GM12865 (cell line): Measurements from ENCODE around the gene PER3.

Experiments used
- DNase-seq: peaks from one replicate; pipeline ENCODE4 v3.0.0; 2010; ENCODE audit warnings: low read depth
- H3K4me3 ChIP-seq: 2 replicates; pipeline ENCODE4 v1.5.1; 2011; ENCODE audit warnings: mild to moderate bottlenecking, low read depth, low read length, control low read depth
- TF ChIP-seq, protein P1 (sequence below): IDR thresholded peaks from 2 replicates; pipeline ENCODE4 v1.5.1; 2011; ENCODE audit warnings: low read length, control low read depth, low read depth, inconsistent platforms; ENCODE audit not compliant: insufficient read depth; ENCODE audit errors: missing control alignments

Gene PER3

DNA sequence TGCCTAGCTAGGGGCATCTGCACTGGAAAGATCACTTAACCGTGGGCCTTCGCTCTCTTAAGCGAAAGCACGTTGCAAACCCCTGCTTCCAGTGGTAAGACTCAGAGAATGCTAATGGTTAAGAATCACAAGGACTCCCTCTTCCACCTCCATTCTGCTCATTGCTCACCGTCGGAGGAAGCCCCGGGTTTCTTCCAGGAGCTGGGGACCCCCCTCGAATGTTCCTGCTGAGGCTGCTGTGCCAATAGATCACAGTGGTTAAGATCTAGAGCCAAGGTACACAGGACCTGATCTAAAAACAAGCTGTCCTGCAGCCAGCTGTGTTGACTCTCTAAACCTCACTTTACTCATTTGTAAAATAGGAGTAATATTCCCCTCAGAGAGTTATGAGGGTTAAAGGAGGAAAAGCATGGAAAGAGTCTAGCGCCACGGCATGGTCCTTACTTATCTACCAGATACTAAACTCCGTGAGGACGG is 12.2 kb upstream of the PER3 start:
- DNase-seq, result no peak
- peak overlapping the region; percentile 89 for H3K4me3 ChIP-seq
- TF ChIP-seq, protein P1, sequence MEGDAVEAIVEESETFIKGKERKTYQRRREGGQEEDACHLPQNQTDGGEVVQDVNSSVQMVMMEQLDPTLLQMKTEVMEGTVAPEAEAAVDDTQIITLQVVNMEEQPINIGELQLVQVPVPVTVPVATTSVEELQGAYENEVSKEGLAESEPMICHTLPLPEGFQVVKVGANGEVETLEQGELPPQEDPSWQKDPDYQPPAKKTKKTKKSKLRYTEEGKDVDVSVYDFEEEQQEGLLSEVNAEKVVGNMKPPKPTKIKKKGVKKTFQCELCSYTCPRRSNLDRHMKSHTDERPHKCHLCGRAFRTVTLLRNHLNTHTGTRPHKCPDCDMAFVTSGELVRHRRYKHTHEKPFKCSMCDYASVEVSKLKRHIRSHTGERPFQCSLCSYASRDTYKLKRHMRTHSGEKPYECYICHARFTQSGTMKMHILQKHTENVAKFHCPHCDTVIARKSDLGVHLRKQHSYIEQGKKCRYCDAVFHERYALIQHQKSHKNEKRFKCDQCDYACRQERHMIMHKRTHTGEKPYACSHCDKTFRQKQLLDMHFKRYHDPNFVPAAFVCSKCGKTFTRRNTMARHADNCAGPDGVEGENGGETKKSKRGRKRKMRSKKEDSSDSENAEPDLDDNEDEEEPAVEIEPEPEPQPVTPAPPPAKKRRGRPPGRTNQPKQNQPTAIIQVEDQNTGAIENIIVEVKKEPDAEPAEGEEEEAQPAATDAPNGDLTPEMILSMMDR, result no peak

GRCh38 chr1:7777591-7777990 is 6.5 kb upstream of the PER3 start:
- TF ChIP-seq, protein P1, result no peak
- DNase-seq, result no peak
- no peak overlapping the region for H3K4me3 ChIP-seq

GRCh38 chr1:7778133-7778628 is 5.9 kb upstream of the PER3 start:
- TF ChIP-seq, protein P1, result no peak
- DNase-seq, result no peak
- no peak overlapping the region for H3K4me3 ChIP-seq

DNA sequence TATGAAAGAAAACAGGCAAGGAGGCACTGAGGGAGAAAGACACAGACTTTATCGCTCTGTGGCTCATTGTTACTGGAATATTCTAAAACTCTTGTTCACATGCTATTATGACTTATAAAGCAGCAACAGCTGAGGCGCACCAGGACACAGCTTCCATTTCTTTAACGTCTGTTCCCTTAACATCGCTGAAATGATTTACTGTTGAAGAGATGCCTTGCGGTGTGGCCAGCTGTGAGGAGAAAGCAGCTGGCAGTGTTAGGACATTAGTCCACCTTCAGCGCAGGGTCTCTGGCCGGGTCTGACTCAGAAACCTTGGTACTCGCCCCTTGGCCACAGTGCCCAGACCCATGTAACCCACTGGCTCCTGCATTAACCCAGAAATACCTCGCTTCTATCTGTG is 3.1 kb upstream of the PER3 start:
- DNase-seq, result no peak
- H3K4me3 ChIP-seq, result no peak overlapping the region
- TF ChIP-seq, protein P1, result no peak

- TF ChIP-seq, protein P1, result no peak
- no peak for DNase-seq
- no peak overlapping the region for H3K4me3 ChIP-seq
Observed at GRCh38 chr1:7781501-7781900, 2.6 kb upstream of the PER3 start.

DNA sequence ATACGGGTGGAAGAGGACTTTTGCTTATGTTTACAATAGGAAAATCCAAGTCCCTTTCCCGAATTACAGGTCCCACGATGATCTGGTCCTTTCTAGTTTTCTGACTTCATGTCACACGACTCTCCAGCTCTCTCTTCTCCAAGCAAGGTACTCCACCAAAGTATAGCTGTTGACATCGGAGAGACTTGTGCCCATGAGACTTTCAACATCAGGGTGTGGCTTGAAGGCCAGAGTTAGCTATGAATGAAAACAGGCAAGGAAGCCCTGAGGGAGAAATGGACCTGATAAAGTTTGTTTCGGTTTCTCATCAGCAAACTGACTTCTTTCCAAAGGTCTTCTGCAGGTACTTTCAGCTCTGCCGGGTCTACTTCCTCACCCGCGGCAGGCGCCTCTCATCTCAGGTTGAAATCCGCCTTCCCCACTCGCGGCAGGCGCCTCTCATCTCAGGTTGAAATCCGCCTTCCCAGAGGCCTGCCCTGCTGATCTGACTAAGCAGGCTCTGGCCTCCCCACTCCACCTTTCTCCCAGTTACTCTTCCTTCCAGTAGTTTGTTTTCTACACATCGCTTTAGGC is 2.1 kb upstream of the PER3 start:
- peak; percentile 48 for DNase-seq
- TF ChIP-seq, protein P1, result no peak
- no peak overlapping the region for H3K4me3 ChIP-seq

GRCh38 chr1:7783178-7783711 is 846 bp upstream of the PER3 start:
- H3K4me3 ChIP-seq, result peak overlapping the region; percentile 60
- TF ChIP-seq, protein P1, result no peak
- DNase-seq, result peak; percentile 68
